NOMO-1 (cell line): Measurements from ENCODE around the gene ANKRD40.
"Not testable (repeated sequence)": the region's sequence is repeated elsewhere in the genome, so short reads cannot be mapped to it uniquely, and the experiment has no call there.

Experiments used
- DNase-seq, 2 experiments: peaks; one replicate each; lab custom pipeline; 2025; ENCODE audit not compliant: unreplicated experiment in 2 of 2; lab: John Stamatoyannopoulos, UW

The ANKRD40 gene

GRCh38 chr17:50707289-50708049 is at the start of gene ANKRD40:
Gene ANKRD40, minus strand, starts transcription at chr17:50707914. Its CDS starts 260 bp downstream, at chr17:50707654.
- peak; percentile 81 to 89 for DNase-seq

GRCh38 chr17:50754521-50754920 is 46.8 kb upstream of the ANKRD40 start:
- no peak for DNase-seq

GRCh38 chr17:50749245-50749644 is 41.5 kb upstream of the ANKRD40 start:
- DNase-seq, result no peak

- no peak for DNase-seq
These were observed 37.9 kb upstream of the ANKRD40 start for GRCh38 chr17:50745631-50746030.

GRCh38 chr17:50739098-50739497 is 31.4 kb upstream of the ANKRD40 start:
- no peak for DNase-seq

- DNase-seq, result no peak
These were observed 29.5 kb upstream of the ANKRD40 start for GRCh38 chr17:50737118-50737698.

GRCh38 chr17:50735287-50735686 is 27.6 kb upstream of the ANKRD40 start:
- no peak for DNase-seq

GRCh38 chr17:50731575-50732460 is 24.1 kb upstream of the ANKRD40 start:
- DNase-seq, result no peak

- no peak for DNase-seq
These were observed 21.4 kb upstream of the ANKRD40 start for GRCh38 chr17:50728881-50729765.

- no peak for DNase-seq
These were observed 20.4 kb upstream of the ANKRD40 start for GRCh38 chr17:50728112-50728429.

- no peak for DNase-seq
These were observed 18.3 kb upstream of the ANKRD40 start for GRCh38 chr17:50725769-50726655.

- not testable (repeated sequence) for DNase-seq
These were observed 16.9 kb upstream of the ANKRD40 start for GRCh38 chr17:50724622-50725021.

GRCh38 chr17:50722746-50723145 is 15.0 kb upstream of the ANKRD40 start:
- no peak for DNase-seq

GRCh38 chr17:50721194-50722010 is 13.7 kb upstream of the ANKRD40 start:
- peak in 1 of 2 experiments; percentile 47 for DNase-seq

- DNase-seq, result no peak
These were observed 12.4 kb upstream of the ANKRD40 start for GRCh38 chr17:50719924-50720794.

- DNase-seq, result peak; percentile 87 to 94
These were observed 11.6 kb upstream of the ANKRD40 start, which contains the start of gene LUC7L3 for GRCh38 chr17:50719144-50719923. Gene LUC7L3, plus strand, starts transcription at chr17:50719603. Its CDS starts 130 bp downstream, at chr17:50719733.

GRCh38 chr17:50715471-50715870 is 7.8 kb upstream of the ANKRD40 start:
- DNase-seq, result no peak
